Gastrocnemius medialis (tissue), 4 donors: Measurements from ENCODE around the gene ATF3. TPM values are rescaled to one million over a fixed set of nuclear protein-coding genes. Genes with fewer than 3 reads are reported as not detected.

ENCODE experiments used
- ATAC-seq, 2 donors: fragments of 150-250 bp; one replicate each; pipeline ENCODE4 v1.9.1; 2016
- DNase-seq, 2 donors: peaks; one replicate each; pipeline ENCODE4 v3.0.0-alpha.2; 2019
- H3K27ac ChIP-seq, 4 donors: fragments of 200-600 bp; sonication (generic); 1 replicate in 1 of 4; 2 replicates in 3 of 4; pipeline ENCODE4 v1.5.1; 2016 to 2018; ENCODE audit warnings: mild to moderate bottlenecking in 2 of 4, moderate library complexity in 1 of 4
- H3K27me3 ChIP-seq, 3 donors: fragments of 200-600 bp; sonication (generic) in 2 of 3; 1 replicate in 1 of 3; 2 replicates in 2 of 3; pipeline versions ENCODE4 v1.5.1 to v1.6.0; 2016 to 2019; ENCODE audit warnings: mild to moderate bottlenecking in 1 of 3, moderate library complexity in 1 of 3
- H3K36me3 ChIP-seq, 2 donors: fragments of 200-600 bp; sonication (generic) in 1 of 2; one replicate each; pipeline ENCODE4 v1.5.1; 2017 to 2018
- H3K4me1 ChIP-seq, 2 donors: fragments of 200-600 bp; sonication (generic) in 1 of 2; one replicate each; pipeline ENCODE4 v1.5.1; 2016 to 2017; ENCODE audit warnings: mild to moderate bottlenecking in 2 of 2
- H3K4me3 ChIP-seq, 4 donors: fragments of 200-600 bp; sonication (generic) in 3 of 4; 1 replicate in 1 of 4; 2 replicates in 3 of 4; pipeline ENCODE4 v1.5.1; 2016 to 2019; ENCODE audit warnings: mild to moderate bottlenecking in 2 of 4
- H3K9me3 ChIP-seq, 3 donors: fragments of 200-600 bp; sonication (generic) in 2 of 3; 1 replicate in 1 of 3; 2 replicates in 2 of 3; pipeline ENCODE4 v1.5.1; 2016 to 2019
- CTCF ChIP-seq, 5 experiments: fragments of 450-650 bp in 3 of 5; fragments of 200-600 bp in 2 of 5; sonication (generic) in 2 of 5; IDR thresholded peaks in 4 of 5; conservative IDR thresholded peaks in 1 of 5; 1 replicate in 4 of 5; 2 replicates in 1 of 5; pipeline ENCODE4 v1.5.1; 2016 to 2019; ENCODE audit warnings: antibody characterized with exemption in 5 of 5, mild to moderate bottlenecking in 3 of 5, moderate library complexity in 3 of 5
- POLR2A ChIP-seq, 2 donors: fragments of 450-650 bp; IDR thresholded peaks; one replicate each; pipeline ENCODE4 v1.6.1; 2017; ENCODE audit warnings: antibody characterized with exemption in 2 of 2, mild to moderate bottlenecking in 2 of 2, moderate library complexity in 2 of 2
- in situ Hi-C, 4 donors: fragments of 200-750 bp; cut with MboI; loops; one replicate each; pipeline versions ENCODE4 v1.15.0 to v1.8.0; 2017; ENCODE audit warnings: low sequenced_read_pairs in 4 of 4
- intact Hi-C: fragments of 100-400 bp; cut with DNase I; formaldehyde crosslinking; loops from one replicate; pipeline ENCODE4 v1.15.1; 2023; ENCODE audit warnings: low total_unique reads
- total RNA-seq, 4 donors: library from RNA; depleted of rRNA; stranded (reverse); fragments of >200 nt; gene quantifications; one replicate each; pipeline versions ENCODE4 v1.1.0 to v1.2.3, GENCODE V29; 2016

ATF3 gene
- total RNA-seq, 4 donors from 2014 or later, result 1.9 to 7.4 (median 7.2) TPM

DNA sequence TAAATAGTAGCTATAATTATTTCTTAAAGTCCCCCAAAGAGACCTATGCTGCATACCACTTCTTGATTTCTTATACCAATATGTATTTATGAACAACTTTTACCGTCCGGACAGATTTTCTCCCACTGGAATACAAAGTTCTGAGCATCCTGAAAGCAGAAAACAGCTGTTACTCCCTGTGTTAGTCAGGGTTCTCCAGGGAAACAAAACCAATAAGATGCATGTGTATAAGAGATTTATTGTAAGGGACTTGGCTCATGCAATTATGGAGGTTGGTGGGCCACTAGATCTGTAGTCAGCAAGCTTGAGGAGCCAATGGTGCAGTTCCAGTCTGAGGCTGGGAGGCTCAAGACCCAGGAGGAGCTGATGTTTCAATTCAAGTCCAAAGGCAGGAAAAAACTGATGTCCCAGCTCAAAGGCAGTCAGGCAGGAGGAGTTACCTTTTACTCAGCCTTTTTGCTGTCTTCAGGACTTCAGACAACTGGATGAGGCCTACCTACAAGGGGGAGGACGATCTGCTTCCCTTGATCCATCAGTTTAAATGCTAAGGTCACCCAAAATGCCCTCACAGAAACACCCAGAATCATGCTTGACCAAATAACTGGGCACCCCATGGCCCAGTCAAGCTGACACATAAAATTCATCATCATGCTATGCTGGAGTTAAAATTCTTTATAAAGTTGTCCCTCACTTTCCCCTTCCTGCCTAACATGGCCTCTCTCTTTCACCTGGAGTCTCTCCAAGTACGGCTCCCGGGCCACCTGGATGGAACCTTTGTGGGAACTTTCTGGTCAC, 24.3 kb upstream of the ATF3 start:
- DNase-seq, result no peak
- H3K36me3 ChIP-seq, result no peaks in the 10 kb centered on the region
- H3K27me3 ChIP-seq, result peaks cover 0 to 18% (median 16%) of the 10 kb centered on the region in 3 donors
- TF ChIP-seq POLR2A (IDR thresholded peaks at IDR 0.05) (no peak), CTCF (IDR thresholded peaks at IDR 0.05 in 4 of 5, conservative IDR thresholded peaks at IDR 0.05 in 1 of 5) (no peak)
- no peaks in the 10 kb centered on the region for H3K9me3 ChIP-seq
- no peak for ATAC-seq
- in situ Hi-C loops (no loop called here), intact Hi-C loops (no loop called here)
- H3K4me1 ChIP-seq, result no peaks in the 10 kb centered on the region
- no peak overlapping the region for H3K27ac ChIP-seq
- no peak overlapping the region for H3K4me3 ChIP-seq

DNA sequence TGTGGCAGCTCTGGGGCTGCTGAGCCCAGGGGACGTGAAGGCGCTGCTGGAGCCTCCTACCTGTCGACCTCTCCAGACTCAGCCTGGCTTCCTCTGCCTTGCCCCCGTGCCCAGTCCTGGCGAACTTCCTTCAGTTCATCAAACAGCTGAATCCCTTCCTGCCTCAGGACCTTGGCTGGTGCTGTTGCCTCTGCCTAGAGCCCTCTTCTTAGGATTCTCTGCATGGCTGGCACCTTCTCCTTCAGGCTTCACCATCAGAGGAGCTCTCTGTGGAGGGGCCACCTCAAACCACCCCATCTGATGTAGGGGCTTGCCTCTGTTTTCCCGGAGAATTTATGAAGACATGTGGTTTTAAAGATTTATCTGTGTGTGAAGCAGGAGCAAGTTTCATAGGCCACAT, 23.4 kb upstream of the ATF3 start:
- ATAC-seq (no peak), DNase-seq (no peak)
- in situ Hi-C loops, result no loop called here
- TF ChIP-seq CTCF (IDR thresholded peaks at IDR 0.05 in 4 of 5, conservative IDR thresholded peaks at IDR 0.05 in 1 of 5) (no peak), POLR2A (IDR thresholded peaks at IDR 0.05) (no peak)
- intact Hi-C loops, result no loop called here
- peaks cover 0 to 19% (median 16%) of the 10 kb centered on the region in 3 donors for H3K27me3 ChIP-seq
- H3K36me3 ChIP-seq, result no peaks in the 10 kb centered on the region
- H3K27ac ChIP-seq, result no peak overlapping the region
- H3K4me3 ChIP-seq, result no peak overlapping the region
- no peaks in the 10 kb centered on the region for H3K9me3 ChIP-seq
- H3K4me1 ChIP-seq, result no peaks in the 10 kb centered on the region

DNA sequence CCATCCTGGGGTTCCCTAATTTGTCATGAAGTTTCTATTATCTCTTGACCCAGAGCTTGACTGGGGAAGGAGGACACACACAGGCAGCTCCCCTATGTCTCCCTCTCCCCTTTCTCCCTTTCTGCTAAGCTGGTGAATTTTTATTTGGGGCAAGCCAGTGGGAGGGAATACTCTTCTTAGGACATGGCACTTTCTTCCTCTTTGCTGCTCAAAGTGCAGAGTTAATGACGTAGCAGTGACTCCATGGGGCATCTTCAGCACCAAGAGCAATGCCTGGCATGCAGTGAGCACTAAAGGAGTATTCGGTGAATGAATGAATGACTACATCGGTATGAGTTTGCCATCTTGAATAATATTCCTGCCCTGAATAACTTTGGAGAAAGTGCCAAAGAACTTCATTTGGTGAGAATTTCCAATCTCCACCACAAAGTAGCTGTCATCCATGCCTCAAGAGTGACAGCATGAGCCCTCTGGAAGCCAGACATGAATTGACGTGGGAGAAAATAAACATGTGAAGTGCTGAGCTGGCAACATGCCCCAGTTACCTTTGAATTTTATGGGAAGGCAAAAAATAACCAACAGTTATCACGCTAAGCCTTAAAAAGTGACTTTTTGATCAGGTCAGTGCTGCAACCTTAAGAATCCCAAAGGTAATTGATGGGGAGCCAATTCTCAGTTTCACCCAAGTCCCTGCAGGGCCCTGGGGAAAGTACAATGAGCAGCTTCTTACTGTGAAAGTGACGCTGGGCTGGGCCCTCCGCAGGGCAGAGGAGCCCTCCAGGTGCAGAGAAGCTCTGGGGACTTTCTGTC, 22.1 kb upstream of the ATF3 start:
- no peaks in the 10 kb centered on the region for H3K4me1 ChIP-seq
- TF ChIP-seq POLR2A (IDR thresholded peaks at IDR 0.05), result no peak
- no peak for TF ChIP-seq CTCF (IDR thresholded peaks at IDR 0.05 in 4 of 5, conservative IDR thresholded peaks at IDR 0.05 in 1 of 5)
- no peaks in the 10 kb centered on the region for H3K9me3 ChIP-seq
- ATAC-seq (no peak), DNase-seq (no peak)
- peaks cover 0 to 22% (median 16%) of the 10 kb centered on the region in 3 donors for H3K27me3 ChIP-seq
- in situ Hi-C loops (no loop called here), intact Hi-C loops (no loop called here)
- no peak overlapping the region for H3K4me3 ChIP-seq
- H3K36me3 ChIP-seq, result no peaks in the 10 kb centered on the region
- no peak overlapping the region for H3K27ac ChIP-seq

DNA sequence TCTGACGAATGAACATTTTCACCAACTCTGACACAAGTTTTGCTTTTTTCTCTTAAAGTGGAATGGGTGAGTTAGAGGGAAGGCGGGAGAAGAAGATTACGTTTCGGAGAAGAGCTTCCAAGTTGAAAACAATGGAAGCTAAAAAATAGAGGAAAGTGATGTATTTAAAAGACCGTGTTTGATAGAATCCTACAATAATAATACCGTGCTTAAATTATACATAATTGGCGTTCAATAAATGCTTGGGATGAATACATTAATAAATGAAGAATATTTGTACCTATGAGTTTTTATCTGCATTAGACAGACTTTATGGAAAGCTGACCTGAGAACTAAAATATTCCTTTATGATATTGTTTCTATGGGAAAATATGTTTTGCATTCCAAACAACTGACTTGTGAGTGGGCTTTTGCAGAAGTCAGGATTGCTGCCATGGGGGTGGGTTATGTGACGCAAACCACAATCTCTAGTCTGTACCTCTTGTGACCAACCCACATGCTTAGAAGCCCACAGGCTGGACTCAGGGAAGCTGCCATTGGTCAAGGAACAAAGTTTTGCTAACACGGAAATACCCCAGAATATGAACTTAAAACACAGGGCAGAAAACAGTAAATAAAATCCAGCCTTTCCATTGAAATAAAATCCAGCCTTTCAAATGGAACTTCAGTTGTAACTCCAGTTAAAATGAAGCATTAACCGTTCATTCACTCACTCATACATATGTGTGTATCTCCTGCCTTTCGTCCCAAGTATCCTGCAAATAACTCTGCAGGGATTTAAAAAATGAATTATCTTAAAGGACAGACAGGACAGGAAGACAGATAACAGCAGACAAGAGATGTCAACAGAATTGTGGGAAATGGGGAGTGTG, 21.3 kb upstream of the ATF3 start:
- intact Hi-C loops, result no loop called here
- in situ Hi-C loops, result no loop called here
- Histone ChIP-seq H3K4me1 (no peaks in the 10 kb centered on the region), H3K4me3 (no peak overlapping the region), H3K9me3 (no peaks in the 10 kb centered on the region), H3K27me3 (peaks cover 0 to 22% (median 16%) of the 10 kb centered on the region in 3 donors), H3K27ac (no peak overlapping the region), H3K36me3 (no peaks in the 10 kb centered on the region)
- no peak for TF ChIP-seq POLR2A (IDR thresholded peaks at IDR 0.05)
- no peak for TF ChIP-seq CTCF (IDR thresholded peaks at IDR 0.05 in 4 of 5, conservative IDR thresholded peaks at IDR 0.05 in 1 of 5)
- ATAC-seq (no peak), DNase-seq (no peak)
